Stimulated activated CD4-positive, alpha-beta T cell treated with anti-CD3 and anti-CD28 coated beads, Interleukin-12 subunit alpha, Interleukin-12 subunit beta, amount 100 ng/mL, for 24 hours (primary cell): ENCODE measurements around the gene C1orf174.

Source experiments
- DNase-seq, 2 experiments: peaks; one replicate each; pipeline ENCODE4 v3.0.0-alpha.2; 2020; ENCODE audit warnings: low read depth in 2 of 2

The C1orf174 gene

DNA sequence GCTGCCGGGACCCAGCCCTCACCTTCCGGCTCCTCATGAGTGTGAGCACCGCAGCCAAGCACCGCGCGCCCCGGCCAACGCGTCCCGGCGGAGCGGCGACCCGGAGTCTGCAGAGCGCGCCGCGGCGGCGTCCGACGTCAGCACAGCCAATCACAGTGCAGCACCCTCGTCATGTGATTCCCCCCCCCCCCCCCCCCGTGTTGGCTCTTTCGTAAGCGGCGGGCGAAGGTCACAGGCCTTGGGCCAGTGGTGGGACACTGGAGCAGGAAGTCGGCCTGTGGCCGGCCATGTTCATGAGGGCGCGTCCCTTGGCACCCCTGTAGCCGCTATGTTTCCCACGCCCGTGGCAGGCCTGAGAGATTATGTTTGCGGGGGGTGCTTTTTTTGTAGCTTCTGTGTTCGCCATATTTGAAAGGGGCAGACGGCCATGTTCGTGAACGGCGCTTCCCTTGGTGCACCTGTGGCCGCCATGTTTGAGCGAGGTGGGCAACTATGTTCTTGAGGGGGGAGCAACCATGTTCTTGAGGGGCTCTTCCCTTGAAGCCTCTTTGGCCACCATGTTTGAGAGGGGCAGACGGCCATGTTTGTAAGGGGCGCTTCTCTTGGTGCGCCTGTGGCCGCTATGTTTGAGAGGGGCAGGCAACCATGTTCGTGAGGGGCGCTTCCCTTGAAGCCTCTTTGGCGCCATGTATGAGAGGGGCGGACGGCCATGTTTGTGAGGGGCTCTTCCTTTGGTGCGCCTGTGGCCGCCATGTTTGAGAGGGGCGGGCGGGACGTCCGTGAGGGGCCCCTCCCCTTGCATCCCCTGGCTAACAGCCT, at the start of gene C1orf174:
TSS of gene C1orf174 (minus strand) at position 123 of the 819 bp plus-strand sequence. CDS start at position 37, 86 bp downstream.
- DNase-seq, result peak; percentile 82 to 86

DNA sequence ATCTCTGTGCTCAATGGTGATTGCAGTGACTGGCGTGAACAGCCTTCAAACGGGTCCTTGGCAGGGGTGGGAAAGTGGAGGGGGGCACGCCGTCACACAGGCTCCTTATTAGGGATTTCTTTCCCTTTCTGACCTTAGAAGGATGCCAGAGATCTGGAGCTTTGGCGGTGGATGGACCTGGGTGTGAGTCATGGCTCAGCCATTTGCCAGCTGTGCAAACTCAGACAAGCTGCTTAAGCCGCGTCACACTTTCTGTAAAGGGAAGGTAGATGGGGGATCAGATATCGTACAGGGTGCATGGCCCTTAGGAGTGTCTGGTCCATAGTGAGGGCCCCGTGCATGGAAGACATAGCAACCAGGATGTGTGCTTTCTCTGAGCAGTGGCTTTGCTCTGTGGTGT, 48.3 kb upstream of the C1orf174 start:
- no peak for DNase-seq

- no peak for DNase-seq
Measured at GRCh38 chr1:3945916-3946840, 46.1 kb upstream of the C1orf174 start.

DNA sequence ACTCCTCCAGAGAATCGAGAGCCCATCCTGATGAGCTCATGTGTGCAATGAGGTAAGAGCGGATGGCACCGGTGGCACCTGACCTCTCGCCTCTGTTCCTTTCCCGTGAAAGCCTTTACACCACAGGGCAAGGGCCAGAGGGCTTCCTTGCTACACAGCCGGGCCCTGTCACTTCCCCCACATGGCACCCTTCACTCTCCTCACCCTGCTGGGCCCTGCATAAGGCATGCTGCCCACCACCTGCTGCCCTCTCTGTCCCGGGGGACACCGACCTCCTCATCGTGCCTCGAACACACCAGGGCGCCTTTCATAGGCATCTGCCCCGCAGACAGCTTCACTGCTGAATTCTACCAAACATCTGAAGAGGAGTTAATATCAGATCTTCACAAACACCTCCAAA, 45.1 kb upstream of the C1orf174 start:
- no peak for DNase-seq

GRCh38 chr1:3944578-3945125, 44.6 kb upstream of the C1orf174 start:
- no peak for DNase-seq

GRCh38 chr1:3943806-3944577, 43.9 kb upstream of the C1orf174 start:
- DNase-seq, result no peak

DNA sequence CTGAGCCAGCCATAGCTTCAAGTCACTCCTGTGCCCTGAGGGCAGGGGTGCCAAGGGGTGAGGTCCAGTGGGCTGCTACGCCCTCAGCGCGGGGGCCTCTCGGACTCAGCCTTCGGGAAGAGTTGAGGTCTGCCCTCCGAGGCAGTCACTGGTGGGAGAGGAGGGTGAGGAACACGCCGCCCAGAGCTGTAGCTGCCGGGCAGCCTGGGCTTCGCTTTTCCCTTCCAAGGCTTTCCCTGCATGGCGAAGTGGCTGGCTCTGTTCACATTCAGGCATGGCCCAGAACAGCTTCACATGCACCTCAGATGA, 43.0 kb upstream of the C1orf174 start:
- DNase-seq, result no peak

GRCh38 chr1:3942416-3943122, 42.5 kb upstream of the C1orf174 start:
- no peak for DNase-seq

- no peak for DNase-seq
Measured at GRCh38 chr1:3940754-3941345, 40.8 kb upstream of the C1orf174 start.

- DNase-seq, result no peak
Measured at GRCh38 chr1:3940081-3940753, 40.1 kb upstream of the C1orf174 start.

DNA sequence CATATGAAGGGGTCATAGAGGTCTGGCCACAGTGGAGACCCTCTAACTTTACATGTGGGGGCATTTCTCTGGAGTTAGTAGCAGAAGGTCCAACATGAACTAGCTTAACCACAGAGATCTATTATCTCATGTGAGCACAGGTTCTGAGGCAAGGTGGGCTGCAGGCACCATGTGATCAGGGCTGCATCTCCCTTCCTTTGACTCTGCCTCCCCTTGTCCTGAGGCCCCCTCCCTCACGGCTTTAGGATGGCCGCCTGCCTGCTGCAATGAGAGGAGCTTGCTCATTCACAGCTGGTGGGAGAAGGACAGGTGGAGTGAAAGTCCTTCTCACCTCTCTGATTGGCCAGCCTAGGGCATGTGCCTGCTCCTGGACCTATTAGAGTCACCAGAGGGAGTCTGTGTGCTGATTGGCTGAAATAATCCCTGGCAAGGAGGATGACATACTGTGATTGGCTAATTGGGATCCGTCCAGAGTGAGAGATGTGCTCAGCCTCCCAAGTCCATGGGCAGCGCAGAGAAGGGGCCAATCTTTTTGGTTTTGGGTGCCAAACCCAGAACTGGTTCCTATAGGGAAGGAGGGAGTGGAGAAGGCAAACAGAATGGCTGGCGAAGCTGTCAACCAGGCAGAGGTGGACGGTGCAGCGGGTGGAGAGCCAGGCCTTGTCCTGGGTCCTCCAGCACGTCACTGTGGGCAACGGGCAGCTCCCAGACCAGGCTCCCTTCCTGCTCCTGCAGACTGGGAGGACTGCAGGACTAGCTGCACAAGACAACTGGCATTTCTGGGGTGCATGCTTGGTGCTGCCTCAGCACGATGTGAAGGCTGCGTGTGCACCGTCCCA, 39.4 kb upstream of the C1orf174 start:
- no peak for DNase-seq

GRCh38 chr1:3932156-3932919, 32.3 kb upstream of the C1orf174 start:
- no peak for DNase-seq

- no peak for DNase-seq
Measured at GRCh38 chr1:3931007-3931912, 31.2 kb upstream of the C1orf174 start.

- no peak for DNase-seq
Measured at GRCh38 chr1:3930301-3931006, 30.4 kb upstream of the C1orf174 start.

GRCh38 chr1:3929126-3929525, 29.1 kb upstream of the C1orf174 start:
- DNase-seq, result no peak

DNA sequence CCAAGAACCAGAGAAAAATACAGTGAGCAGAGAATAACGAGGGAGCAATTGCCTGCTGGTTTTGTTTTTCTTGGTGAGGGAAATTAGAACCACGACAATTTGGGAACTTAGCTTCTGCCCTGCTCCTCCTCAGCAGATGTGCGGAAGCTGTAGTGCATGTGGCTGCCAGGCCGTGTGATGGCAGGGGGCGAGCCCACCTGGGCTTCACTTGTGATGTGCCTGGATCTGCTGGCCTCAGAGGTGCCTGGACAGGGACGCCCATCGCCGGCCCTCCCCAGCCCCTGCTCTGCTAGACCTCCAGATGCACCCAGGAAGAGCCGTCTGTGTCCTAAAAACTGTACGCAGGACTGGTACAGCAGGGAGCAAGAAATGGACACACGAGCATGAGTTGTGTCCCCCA, 28.5 kb upstream of the C1orf174 start:
- no peak for DNase-seq

GRCh38 chr1:3926956-3927355, 26.9 kb upstream of the C1orf174 start:
- no peak for DNase-seq
